ENCODE measurements around the gene RIMBP2.

- TF ChIP-seq POLR2A (IDR thresholded peaks at IDR 0.05), result no peak
- TF ChIP-seq CTCF (IDR thresholded peaks at IDR 0.05), result peak in 1 of 3 donors; percentile 80
Observed at GRCh38 chr12:130764475-130765185, 48.5 kb upstream of the RIMBP2 start.

All from lower leg skin (tissue), 3 donors.